SK-N-DZ (cell line): ENCODE measurements around the gene LRP1B.

Experiments used
- DNase-seq: peaks from one replicate; pipeline ENCODE4 v3.0.0-alpha.2; 2015; ENCODE audit warnings: low spot score

The LRP1B gene

GRCh38 chr2:141151611-141152286 is 979.1 kb downstream of the LRP1B start:
- no peak for DNase-seq

DNA sequence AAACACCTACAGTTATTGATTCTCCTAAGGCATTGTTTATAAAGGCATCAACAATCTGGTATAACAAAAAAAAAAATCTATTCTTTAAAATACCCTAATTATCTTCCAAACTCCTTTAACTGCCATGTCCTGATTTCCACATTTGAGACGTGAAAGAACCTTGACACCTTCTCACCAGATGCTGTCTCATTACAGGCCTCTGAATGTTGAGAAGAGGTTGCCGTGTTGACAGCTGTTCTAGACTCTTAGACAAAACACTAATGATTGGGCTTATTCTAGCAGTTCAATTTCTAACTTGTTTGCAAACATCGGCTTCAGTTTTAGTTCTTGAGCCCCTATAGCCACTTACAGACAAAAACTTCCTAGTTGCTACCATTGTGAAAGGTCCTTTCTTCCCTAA is 988.8 kb downstream of the LRP1B start:
- no peak for DNase-seq

- peak; percentile 79 for DNase-seq
Measured at GRCh38 chr2:141137122-141137693, 993.6 kb downstream of the LRP1B start.

GRCh38 chr2:141133883-141134282 is 996.9 kb downstream of the LRP1B start:
- DNase-seq, result no peak

GRCh38 chr2:141125432-141125831 is 1005.4 kb downstream of the LRP1B start:
- DNase-seq, result no peak

DNA sequence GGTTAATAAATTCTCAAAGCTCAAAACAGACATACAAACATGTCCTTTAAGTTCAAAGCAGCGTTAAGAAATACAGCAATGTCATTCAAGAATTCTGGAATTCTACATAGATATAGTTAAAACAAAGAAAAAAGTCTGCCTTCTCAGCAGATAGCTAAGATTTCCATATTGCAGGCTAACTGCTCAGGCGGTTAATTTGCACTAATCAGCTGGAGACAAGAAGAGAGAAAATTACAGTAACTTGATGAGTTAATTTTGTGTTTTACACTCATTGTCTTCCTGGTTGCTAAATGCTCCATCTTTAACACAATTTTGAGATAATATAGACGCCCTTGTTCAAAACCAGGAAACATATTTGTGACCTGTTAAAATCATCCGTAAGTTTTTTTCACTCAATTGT is 1012.0 kb downstream of the LRP1B start:
- no peak for DNase-seq

- DNase-seq, result no peak
Measured at GRCh38 chr2:141113301-141113700, 1017.5 kb downstream of the LRP1B start.

- peak; percentile 2 for DNase-seq
Measured at GRCh38 chr2:141109633-141110032, 1021.2 kb downstream of the LRP1B start.

- no peak for DNase-seq
Measured at GRCh38 chr2:141105763-141106162, 1025.1 kb downstream of the LRP1B start.

DNA sequence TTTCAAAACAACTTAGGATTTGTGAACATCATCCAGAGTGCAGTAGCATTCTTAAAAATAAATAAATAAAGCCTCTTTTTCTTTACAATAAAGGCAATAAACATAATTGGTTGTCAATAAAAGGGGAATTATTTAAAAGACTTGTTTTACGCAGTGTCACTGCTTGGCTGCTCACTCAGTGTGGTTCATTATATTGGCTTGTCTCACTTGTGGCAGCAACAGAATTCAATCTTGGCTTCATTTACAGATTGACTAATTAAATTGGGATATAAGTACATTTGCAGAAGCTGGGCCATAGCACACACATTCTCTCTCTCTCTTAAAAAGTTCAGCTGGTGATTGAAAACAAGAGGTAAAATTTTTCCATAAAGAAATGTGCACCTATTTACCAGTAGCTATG is 1027.6 kb downstream of the LRP1B start:
- DNase-seq, result peak; percentile 2

DNA sequence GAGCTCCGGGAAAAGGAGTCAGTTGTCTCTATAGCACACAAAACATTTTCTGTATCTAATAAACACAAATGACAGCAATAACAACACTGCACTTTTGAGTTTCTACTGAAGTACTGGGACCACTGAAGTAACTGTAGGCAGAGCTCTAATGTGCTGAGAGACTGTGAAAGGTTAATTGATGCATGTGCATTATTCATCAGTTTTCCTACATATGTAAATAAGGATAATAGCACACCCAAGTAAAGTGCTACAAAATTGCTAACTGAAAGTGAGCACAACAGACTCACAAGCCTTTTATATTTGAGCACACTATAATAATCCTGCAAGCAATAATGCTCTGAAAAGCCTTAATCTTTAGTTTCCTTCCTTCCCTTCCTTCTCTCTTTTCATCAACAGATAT is 1051.6 kb downstream of the LRP1B start:
- no peak for DNase-seq

DNA sequence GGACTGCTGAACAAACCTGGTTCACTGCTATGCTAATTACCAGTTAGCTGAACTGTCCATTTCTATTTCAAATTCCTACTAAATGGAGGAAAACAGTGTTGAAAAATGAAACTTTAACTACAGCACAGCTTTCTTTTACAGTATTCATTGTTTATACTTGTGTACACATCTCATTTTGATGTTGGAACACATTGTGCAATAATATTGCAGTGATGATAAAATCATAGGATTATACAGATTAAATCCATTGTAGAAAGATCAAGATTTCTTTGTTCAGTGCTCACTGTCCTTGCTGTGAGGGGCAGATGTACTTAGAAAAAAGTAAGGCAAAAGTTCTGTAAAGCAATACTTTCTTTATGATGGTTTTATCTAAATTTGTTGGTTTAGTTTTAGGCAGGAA is 1055.1 kb downstream of the LRP1B start:
- no peak for DNase-seq

DNA sequence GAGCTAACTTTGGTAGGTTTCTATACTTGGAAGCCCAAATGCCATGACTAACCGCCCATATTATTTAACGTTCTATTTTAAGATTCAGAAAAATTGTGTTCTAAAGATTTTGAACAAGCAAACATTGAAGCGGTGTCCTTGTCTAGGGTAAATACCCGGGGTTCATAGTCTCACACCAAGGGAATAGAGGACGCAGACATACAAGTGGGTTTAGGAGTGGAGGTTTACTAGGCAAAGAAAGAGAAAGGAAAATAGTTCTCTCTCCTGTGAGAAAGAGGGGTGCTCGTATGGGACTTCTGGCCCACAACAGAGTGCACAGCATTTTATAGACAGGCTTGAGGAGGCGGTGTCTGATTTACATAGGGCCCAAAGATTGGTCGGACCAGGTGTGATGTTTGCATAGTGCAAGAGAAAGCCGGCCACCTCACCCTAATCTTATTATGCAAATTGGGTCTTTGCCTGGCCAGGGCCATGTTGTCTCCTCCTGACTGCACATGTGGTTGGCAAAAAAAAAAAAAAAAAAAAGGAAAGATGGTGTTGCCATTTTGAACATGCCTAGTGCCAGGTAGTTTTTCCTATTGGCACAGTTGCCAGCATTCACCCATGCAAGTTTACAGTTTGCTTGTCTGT is 1062.6 kb downstream of the LRP1B start:
- DNase-seq, result peak; percentile 36

GRCh38 chr2:141065042-141065441 is 1065.8 kb downstream of the LRP1B start:
- no peak for DNase-seq

DNA sequence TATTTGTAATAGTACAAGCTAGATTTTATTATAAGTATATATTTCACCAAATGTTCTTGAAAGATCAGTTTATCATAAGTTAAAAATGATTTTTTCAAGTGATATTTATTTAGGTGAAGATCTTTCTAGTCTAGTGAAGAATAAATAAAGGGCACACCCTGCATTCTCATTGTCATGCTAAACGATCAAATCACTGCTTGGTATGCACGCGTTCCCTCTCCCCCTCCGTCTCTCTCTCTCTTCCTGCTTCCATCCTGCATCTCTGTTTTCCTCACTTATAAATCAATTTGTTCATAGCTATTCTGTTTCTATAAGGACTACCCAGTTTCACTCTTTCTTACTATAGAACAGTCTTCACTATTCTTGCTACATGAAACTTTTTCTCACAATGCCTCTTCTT is 1067.4 kb downstream of the LRP1B start:
- DNase-seq, result no peak

GRCh38 chr2:141062443-141062842 is 1068.4 kb downstream of the LRP1B start:
- no peak for DNase-seq

GRCh38 chr2:141062031-141062430 is 1068.8 kb downstream of the LRP1B start:
- no peak for DNase-seq

DNA sequence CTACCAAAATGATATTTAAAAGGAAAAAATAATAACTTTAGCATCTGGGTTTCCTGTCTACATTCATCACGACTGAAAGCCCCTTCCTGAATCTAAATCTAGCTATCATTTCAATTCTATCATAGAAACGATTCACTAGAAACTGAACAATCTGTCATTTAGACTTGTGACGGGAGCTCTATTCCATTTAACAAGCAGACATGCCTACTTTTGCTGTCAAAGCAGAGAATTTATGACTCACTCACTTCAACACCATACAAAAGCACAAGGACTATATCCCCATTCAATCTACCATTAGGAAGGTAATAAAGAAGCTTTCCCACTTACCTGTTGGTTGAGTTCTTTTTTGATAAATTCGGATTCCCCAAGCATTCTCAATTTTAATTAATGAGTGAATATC is 1072.3 kb downstream of the LRP1B start:
- DNase-seq, result no peak

DNA sequence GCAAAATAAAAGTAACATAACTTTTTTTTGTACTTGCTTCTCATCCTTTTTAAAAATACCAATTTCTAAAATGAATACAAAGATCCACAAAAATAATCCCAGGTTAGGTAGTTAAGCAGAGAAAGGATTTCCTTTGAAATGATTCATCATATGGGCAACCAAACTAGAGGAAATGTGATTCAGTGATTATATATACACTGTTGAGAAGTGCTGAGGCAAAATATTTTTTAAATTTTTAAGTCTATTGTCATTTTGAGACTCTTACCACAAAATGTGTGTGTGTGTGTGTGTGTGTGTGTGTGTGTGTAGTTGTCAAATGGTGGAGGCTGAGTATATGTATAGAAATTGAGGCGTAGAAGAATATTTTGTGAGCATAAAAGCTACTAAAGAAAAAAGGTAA is 1075.3 kb downstream of the LRP1B start:
- DNase-seq, result no peak

DNA sequence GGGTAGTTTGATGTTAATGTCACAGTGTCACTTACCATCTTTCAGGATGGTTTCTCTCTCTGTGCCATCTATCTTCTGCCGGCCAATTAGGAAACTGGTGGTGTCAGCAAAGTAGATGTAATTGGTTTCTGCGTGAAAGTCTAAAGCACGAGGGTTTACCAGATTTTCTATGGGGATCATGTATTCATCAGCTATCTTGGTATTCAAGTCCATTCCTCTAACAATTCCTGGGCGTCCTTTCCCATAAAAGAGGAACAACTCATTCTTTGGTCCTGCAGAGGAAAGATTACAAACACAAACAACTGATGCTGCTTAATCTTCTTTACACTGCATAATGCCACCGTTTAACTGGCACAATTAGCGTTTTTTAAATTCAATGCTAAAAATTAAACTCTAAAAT is 1081.9 kb downstream of the LRP1B start:
- peak; percentile 2 for DNase-seq

- DNase-seq, result no peak
Measured at GRCh38 chr2:141041281-141041680, 1089.5 kb downstream of the LRP1B start.

GRCh38 chr2:141038341-141038740 is 1092.5 kb downstream of the LRP1B start:
- DNase-seq, result no peak

DNA sequence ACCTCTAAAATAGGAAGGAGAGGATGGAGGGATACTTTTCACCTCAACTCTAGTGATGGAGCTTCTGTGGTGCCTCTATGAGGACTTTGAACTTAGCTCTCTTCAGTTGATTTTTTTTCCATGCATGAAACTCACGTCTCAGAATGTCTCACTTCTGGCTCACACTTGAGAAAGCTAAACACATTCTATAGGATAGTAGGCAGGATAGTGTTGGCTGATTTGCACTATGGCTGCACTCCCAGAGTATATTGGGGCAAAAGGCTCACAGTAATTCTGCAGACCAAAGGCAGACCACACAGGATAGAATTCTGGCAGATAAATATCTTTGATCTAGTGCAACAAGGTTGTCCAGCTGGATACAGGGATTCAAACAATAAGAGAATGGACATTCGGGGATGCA is 1093.5 kb downstream of the LRP1B start:
- no peak for DNase-seq
